NOMO-1 (cell line): ENCODE results near the gene SEC24C.
"Not testable (repeated sequence)": the region's sequence is repeated elsewhere in the genome, so short reads cannot be mapped to it uniquely, and the experiment has no call there.

Source experiments
- DNase-seq, 2 experiments: peaks; one replicate each; lab custom pipeline; 2025; ENCODE audit not compliant: unreplicated experiment in 2 of 2; lab: John Stamatoyannopoulos, UW

SEC24C gene

GRCh38 chr10:73730153-73730906 is 13.8 kb upstream of the SEC24C start:
- DNase-seq = peak; percentile 69 to 76

DNA sequence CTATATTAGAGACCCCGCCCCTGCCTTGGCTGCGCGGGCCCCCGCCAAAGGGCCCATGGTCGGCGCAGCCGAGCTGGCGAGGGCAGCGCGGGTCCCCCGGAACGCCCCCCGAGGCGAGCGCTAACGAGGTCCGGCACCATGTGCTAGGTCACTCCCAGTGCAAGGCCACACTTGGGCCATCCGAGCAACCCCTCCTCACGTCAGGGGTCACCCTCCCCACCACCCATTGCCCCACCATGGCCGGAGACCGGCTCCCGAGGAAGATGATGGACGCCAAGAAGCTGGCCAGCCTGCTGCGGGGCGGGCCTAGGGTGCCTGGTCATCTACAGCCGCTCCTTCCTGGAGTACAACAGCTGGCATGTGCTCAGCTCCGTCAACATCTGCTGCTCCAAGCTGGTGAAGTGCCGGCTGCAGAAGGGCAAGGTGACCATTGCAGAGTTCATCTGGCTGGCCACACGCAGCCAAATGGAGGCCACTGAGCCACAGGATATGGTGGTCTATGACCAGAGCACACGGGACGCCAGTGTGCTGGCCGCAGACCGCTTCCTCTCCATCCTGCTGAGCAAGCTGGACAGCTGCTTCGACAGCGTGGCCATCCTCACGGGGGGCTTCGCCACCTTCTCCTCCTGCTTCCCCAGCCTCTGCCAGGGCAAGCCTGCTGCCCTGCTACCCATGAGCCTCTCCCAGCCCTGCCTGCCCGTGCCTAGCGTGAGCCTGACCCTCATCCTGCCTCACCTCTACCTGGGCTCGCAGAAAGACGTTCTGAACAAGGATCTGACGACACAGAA is 12.4 kb upstream of the SEC24C start:
- no peak for DNase-seq

- no peak for DNase-seq
Observed at GRCh38 chr10:73732426-73732825, 11.7 kb upstream of the SEC24C start.

GRCh38 chr10:73732931-73733623 is 11.1 kb upstream of the SEC24C start:
- DNase-seq = no peak

GRCh38 chr10:73734028-73734720 is 10.0 kb upstream of the SEC24C start:
- DNase-seq = no peak

DNA sequence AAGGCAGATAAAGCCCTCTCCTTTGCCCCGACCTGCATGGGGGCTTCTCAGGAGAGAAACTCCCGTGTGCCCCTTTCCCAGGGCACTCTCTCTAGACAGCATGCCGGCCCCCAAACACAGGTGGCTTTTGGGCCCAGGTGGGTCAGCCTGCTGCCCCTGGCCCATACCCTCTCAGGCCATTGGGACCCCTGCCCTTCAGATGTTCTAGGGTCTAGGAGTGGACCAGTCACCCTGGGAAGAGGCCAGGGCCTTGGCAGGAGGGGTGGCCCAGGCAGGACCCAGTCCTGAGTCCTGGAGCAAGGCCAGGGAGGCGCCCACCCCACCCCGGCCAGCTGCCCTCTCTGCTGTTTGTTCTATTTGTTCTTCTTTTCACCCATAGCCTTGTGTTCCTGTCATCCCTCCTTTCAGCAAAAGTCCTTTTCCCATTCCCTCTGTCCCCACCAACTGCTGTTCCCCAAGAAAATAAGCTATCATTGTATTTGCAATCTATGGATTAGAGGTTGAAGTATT is 9.3 kb upstream of the SEC24C start:
- DNase-seq = no peak

DNA sequence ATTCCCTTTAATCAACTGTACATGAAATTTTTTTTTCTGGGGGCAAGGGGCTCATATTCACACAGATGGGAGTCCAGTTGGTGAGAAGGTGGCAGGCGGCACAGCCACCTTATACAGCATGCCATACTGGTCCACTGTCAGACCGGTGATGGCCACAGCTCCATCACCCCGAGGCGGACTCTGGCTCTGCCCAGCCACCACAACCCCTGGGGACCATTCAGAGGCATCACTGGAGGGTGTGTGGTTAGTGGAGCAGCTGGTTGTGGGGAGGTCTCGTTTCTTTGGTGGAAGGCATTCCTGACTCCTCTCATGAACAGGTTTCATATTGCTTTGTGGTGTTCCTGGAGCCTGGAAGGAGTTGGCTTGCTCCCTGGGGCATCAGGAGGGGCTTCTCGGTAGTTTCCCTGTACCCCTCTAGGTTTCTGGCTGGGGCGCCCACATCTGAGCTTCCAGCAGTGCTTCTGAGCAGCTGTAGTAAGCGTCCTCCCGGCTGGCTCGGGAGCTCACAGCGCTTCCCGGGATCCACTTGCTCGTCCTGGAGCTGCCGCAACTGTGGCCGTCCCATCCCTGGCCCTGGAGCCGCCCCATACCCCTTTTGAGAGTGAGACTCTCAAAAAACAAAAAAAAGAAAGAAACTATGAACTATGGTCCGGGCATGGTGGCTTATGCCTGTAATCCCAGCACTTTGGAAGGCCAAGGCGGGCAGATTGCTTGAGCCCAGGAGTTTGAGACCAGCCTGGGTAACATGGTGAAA is 3.5 kb upstream of the SEC24C start:
- DNase-seq = not testable (repeated sequence)

DNA sequence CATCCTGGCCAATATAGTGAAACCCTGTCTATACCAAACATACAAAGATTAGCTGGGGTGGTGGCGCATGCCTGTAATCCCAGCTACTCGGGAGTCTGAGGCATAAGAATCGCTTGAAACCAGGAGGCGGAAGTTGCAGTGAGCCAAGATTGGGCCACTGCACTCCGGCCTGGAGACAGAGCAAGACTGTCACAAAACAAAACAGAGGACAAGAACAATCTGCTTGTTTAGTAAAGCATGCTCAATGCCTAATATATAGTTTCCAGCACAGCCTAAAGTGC is 1.8 kb upstream of the SEC24C start:
- no peak for DNase-seq

GRCh38 chr10:73743327-73743904 is 756 bp upstream of the SEC24C start:
- DNase-seq = no peak

- DNase-seq = peak; percentile 39 to 49
Observed at GRCh38 chr10:73744664-73744975, 448 bp downstream of the SEC24C start.

- DNase-seq = no peak
Observed at GRCh38 chr10:73746721-73747120, 2.5 kb downstream of the SEC24C start.

DNA sequence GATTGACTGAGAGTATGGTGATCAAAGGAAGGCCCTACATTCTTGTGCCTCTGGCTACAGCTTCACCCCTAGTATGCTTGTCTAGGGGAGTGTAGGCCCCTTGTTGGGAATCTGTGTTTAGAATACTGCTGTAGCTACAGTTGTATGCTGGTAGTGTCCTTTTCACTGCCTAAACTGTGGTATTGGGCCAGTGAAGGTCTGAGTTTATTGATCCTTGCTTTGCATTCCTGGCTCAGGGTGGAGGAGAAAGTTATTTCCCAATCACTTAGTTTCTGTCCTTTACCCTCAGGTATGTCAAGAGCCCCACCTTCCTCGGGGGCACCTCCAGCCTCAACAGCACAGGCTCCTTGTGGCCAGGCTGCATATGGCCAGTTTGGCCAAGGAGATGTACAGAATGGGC is 6.6 kb downstream of the SEC24C start:
- no peak for DNase-seq

DNA sequence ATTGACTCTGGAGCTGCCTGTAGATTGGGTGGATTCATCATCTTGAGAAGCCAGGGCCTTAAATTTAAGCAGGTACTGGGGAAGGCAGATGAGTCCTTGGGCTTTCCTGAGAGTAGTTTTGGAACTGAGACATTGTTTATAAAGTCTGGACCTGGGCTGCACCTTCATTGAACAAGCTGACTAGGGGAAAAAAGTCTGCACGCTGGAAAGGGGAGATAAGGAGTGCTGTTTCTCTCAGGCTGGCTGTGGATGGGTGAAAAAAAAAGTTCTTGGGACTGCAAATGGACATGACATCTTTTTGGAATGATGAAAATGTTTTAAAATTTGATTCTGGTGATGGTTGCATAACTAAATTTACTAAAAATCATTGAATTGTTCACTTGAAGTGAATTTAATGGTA is 12.0 kb downstream of the SEC24C start:
- no peak for DNase-seq

DNA sequence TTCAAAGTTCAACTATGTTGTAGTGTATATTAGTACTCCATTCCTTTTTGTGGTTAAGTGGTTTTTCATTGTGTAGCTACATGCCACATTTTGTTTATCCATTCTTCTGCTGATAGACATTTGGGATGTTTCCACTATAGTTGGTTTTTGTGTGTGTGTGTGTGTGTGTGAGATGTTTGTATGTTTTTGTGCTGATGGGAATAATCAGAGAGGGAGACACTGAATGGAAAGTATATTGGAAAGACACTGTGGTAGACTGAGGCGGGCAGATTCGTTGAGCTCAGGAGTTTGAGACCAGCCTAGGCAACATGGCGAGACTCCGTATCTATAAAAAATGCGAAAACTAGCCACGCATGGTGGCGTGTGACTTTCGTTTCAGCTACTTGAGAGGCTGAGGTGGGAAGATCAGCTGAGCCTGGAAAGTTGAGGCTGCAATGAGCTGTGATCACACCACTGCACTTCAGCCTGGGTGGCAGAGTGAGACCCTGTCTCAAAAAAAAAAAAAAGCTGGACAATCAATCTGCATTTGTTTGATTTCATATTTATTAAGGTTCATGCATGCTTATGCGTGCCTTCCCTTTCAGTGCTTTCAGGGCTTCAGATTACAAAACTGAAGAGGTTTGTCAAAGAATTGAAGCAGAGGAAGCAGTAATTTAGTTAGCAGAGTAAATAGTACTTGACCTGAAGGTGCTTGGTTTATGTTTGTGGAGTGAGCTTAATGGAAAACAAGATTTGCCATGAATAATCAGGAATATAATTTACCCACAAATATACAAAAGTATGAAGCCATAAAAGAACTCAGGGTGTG is 14.7 kb downstream of the SEC24C start:
- no peak for DNase-seq

DNA sequence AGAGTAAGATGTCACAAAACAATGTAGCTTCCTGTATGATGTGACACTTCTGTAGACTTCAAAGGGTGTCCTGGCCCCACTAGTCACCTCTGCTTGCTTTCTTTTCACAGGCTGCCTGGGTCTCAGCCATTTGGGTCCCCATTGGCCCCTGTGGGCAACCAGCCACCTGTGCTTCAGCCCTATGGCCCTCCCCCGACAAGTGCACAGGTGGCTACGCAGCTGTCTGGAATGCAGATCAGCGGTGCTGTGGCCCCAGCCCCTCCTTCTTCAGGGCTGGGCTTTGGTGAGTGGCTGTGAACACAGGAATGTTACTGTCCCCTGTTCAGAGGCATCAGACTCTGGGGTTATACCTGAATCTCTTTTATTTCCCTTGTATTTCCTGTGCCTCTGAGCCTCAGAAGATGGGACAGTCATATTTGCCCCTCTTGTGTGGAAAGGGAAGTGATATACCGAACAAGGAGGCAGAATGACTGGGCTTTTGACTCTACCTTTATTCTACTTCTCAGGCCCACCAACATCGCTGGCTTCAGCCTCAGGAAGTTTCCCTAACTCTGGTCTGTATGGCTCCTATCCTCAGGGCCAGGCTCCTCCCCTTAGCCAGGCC is 15.4 kb downstream of the SEC24C start:
- DNase-seq = no peak

- DNase-seq = no peak
Observed at GRCh38 chr10:73761781-73762180, 17.6 kb downstream of the SEC24C start.

DNA sequence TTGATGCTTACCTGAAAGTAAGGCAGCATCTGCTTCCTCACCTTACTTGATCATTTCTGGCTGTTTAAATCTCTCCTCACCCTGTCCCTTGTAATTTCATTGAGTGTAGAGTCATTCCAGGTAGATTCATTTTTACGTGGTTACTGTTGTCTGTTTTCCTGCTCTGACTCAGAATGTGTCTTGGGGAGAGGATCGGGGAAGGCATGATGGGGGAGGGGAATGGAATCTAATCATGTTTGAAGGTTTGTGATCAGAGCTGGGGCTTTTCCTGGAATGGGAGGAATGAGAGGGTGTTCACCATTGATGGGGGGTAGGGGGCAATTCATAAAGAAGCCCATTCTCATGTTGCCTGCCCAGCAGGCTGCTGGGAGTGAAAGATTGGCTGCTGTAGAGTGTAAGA is 18.7 kb downstream of the SEC24C start:
- DNase-seq = no peak

GRCh38 chr10:73763343-73763742 is 19.2 kb downstream of the SEC24C start:
- no peak for DNase-seq

DNA sequence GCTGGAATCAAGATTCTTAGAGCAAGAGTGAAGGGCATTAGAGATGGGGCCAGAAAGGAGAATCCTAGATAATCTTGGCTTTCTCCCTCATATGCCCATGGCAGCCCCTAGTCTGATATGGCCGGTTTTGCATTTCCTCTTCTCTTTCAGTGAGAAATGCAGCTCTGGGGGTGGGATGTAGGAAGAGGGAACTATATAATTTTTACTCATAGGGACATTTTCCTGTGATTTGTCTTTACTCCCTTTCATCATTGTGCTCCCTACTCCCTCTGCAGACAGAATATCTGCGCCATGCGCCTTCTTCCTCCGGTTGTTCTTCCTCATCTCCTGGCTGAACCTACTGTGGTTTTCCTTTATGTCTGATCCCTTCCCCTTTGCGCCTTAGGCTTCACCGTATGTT is 20.9 kb downstream of the SEC24C start:
- DNase-seq = no peak
